Right lung (tissue), 5 donors: ENCODE results near the gene CTNNB1. TPM values are rescaled to one million over a fixed set of nuclear protein-coding genes. Genes with fewer than 3 reads are reported as not detected.

Source experiments
- DNase-seq, 2 donors: peaks; one replicate each; pipeline ENCODE4 v3.0.0-alpha.2; 2013
- polyA plus RNA-seq, 5 donors: library from polyadenylated mRNA; unstranded; fragments of 120-200 nt; gene quantifications; one replicate each; pipeline versions ENCODE4 v1.2.1 to v1.2.3, GENCODE V29; 2013; ENCODE audit warnings: inconsistent platforms in 1 of 5, low replicate concordance in 1 of 5; ENCODE audit not compliant: insufficient read length in 5 of 5, insufficient read depth in 1 of 5

Gene CTNNB1
- polyA plus RNA-seq, 5 donors, result 370 to 453 (median 424) TPM

- DNase-seq, result no peak
These were observed 8.6 kb upstream of the CTNNB1 start for GRCh38 chr3:41190509-41191284.

GRCh38 chr3:41192885-41193284, 6.4 kb upstream of the CTNNB1 start:
- DNase-seq, result no peak

DNA sequence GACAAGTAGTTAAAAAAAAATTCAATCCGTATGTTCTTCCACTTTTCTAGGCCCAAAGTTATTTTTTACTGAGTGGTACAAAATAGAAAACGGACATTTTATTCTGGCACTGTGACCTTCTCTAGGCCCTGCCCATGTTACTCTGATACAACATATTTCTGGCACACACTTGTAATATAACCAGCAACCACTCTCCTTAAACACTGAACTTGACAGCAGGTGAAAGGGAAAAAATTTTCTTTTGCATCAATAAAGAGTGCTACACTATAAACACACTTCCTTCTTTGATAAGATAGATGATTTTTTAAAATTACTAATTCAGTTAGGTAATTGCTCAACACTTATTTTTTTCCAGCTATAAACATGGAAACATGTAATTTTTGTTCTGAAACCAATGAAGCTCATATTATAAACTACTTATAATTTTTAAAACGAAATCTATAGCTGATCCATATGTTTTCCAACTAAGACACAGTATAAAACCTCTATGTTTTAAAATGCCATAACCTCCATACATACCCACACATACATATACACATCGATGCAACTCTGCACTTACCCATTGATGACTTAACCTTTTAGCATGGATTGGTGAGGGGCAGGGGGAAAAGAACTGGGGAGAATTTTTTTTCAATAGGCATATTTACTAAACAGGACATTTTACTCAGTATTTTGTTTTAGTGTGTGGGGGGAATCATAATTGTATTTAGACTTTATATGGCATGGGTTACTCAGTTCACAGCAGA, 5.3 kb upstream of the CTNNB1 start:
- no peak for DNase-seq

GRCh38 chr3:41194701-41195100, 4.6 kb upstream of the CTNNB1 start:
- no peak for DNase-seq

DNA sequence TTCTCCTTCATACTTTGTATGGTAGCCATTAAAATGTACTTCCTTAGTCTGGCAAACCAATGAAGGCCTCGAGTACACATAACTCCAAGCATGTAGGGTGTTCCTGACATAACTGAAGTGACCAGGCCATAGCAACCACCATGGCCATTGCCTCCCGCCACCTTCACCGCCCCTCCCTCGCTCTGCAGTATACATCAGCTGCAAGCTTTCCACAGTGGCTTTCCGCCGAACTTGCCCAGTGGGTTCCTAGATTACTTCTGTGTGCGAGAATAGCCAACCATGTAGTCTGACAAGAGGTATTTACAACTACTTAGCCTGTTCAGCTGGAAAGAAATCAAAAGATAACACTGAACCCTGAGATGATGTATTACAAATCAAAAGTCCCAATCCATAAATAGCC, 3.4 kb upstream of the CTNNB1 start:
- no peak for DNase-seq

- DNase-seq, result no peak
These were observed 2.5 kb upstream of the CTNNB1 start for GRCh38 chr3:41196499-41197410.

GRCh38 chr3:41198046-41198445, 1.3 kb upstream of the CTNNB1 start:
- no peak for DNase-seq

DNA sequence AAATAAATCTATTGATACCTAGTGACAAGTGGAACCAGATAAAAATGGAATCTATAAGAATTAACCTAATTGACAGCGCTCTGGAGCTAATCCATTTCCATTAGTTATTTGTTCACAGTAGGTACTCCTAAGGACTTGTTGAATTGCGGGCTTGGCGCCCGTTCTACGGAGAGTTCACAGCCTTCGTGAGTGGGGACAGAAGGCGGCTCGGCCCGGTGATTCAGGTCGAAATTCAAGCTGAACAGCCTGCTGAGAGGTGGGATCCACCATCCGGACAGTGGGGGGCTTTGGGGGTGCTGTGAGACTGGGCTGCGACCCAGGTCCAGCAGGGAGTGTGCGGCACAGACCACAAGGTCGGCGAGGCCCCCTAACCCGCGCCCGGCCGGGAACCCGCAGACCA, 779 bp upstream of the CTNNB1 start:
- no peak for DNase-seq

DNA sequence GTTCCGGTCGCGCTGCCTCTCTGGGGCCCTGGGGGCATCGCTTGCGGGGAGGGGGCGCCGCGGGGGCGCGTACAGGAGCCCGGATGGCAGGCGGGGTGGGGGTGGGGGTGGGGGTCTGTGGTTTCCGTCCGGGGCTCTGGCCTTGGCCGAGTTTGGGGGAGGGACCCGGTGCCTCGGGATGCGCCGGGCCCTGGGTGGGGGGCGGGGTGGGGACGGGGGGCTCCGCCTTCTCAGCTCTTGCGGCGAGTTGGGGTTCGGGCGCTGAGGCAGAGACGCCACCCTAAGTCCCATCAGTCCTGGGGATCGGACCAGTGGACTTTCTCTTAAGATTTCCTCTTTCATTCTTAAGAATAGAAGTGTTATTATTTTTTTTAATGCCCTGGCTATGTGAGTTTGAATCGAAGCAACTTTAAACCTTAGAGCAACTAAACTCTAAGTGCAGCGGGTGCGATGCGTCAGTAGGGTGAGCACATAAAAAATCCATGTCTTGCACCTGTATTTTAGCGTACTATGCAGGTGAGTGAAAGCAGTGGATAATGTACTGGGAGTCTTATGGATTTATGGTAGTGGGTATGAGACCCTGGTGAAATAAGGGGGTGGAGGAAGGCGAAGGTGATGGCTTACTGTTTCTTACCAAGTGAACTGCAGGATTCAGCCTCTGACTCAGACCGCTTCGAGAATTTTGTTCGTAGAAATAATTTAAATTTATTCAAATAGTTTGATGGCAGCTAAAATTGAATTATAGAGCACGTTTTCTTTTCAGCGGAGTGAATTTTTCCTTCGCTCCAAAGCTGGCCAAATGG, 762 bp downstream of the CTNNB1 start:
- DNase-seq, result peak in 1 of 2 donors; percentile 42

GRCh38 chr3:41200669-41201021, 1.3 kb downstream of the CTNNB1 start:
- DNase-seq, result peak in 1 of 2 donors; percentile 39

- DNase-seq, result no peak
These were observed 2.9 kb downstream of the CTNNB1 start for GRCh38 chr3:41202075-41202833.

GRCh38 chr3:41202834-41203345, 3.6 kb downstream of the CTNNB1 start:
- DNase-seq, result peak in 1 of 2 donors; percentile 30

DNA sequence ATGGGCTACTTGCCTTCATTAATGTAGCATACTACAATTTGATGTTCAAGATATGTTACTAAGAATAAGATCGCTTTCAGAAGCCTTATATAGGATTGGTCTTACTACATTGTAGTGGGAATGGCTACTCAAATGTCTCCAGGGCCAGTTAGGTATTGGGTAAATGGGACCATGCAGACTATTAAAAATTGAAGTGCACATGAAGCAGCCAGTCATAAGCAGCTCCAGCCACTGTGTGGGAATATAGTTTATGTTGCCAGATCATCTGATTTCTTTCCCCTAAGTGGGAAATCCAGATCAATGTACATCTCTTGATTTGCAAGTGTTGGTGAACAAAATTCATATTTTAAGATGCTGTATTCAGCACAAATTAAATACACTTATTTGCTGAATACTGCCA, 5.1 kb downstream of the CTNNB1 start:
- no peak for DNase-seq

- no peak for DNase-seq
These were observed 6.3 kb downstream of the CTNNB1 start for GRCh38 chr3:41205591-41205990.

GRCh38 chr3:41207355-41207754, 8.1 kb downstream of the CTNNB1 start:
- no peak for DNase-seq

DNA sequence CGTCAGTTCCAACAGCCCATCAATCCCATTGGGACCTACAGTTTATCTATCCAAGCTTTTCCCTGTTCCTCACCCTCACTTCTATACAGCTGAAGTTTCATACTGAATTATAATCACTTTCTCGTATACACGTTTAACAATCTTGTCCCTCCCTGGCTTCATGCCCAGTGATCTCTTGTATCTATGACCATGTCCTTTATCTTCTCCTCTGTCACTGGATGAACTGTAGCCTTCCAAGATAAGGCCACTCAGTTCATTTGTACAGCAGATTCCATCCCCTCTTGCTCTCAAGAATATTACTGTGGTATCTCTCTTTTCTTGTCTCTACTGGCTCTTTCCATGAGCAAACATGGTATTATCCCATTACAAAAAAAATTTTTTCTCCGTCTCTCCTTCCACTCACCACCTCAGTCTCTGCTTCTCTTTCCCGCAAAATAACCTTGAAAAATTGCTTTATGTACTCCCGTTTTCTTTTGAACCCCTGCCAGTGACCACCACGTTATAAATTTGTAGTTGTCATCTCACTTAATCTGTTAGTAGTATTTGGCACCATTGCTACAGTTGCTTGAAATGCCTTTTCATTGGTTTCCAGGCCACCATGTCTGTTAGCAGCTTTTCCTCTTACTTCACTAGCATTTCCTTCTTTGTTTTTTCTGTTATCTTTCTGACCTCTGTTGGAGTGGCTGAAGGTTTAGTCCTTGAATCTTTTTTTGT, 9.4 kb downstream of the CTNNB1 start:
- DNase-seq, result no peak

DNA sequence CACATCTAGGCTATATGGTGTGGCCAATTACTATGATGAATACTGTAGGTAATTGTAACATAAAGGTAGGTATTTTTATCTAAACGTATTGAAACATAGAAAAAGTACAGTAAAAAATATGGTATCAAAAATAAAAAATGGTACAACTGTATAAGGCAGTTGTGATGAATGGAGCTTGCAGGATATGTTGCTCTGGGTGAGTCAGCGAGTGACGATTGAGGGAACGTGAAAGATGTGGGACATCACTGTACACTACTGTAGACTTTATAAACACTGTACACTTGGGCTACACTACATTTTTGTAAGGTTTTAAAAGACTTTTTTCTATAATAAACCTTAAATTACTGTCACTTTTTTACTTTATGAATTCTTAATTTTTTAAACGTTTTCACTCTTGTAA, 10.3 kb downstream of the CTNNB1 start:
- no peak for DNase-seq

DNA sequence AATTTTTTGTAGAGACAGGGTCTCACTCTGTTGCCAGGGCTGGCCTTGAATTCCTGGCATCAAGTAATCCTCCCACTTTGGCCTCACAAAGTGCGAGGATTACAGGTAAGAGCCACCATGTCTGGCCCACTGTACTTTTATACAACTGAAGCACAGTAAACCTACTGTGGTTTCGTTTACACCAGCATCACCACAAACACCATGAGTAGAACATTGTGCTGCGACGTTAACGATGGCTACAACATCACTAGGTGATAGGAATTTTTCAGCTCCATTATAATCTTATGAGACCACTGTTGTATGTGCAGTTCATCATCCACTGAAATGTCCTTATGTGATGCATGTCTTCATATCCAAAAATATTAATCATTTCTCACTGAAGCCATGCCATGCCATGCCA, 11.7 kb downstream of the CTNNB1 start:
- DNase-seq, result no peak

GRCh38 chr3:41212088-41212487, 12.8 kb downstream of the CTNNB1 start:
- no peak for DNase-seq

- DNase-seq, result no peak
These were observed 14.3 kb downstream of the CTNNB1 start for GRCh38 chr3:41213588-41213987.
